Measurements from ENCODE around the gene CNTN5.

Gene CNTN5

DNA sequence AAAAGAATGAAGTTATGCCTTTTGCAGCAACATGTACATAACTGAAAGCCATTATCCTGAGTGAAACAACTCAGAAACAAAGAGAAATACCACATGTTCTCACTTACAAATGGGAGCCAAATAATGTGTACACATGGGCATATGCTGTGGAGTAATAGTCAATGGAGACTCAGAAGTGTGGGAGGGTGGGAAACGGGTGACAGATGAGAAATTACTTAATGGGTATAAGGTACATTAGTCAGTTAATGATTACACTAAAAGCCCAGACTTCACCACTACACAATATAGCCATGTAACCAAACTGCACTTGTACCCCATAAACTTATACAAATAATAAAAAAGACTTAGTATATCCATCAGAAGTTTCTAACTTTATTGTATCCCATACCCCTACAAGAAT is 992.3 kb downstream of the CNTN5 start:
- H3K4me1 Mint-ChIP-seq = no peaks in the 10 kb centered on the region
- ATAC-seq (no peak), DNase-seq (ENCODE audit: low spot score in 2 of 2) (no peak)
- H3K27ac Mint-ChIP-seq = no peak overlapping the region
- H3K4me3 Mint-ChIP-seq = no peak overlapping the region
- H3K36me3 Mint-ChIP-seq = no peaks in the 10 kb centered on the region
- H3K9me3 Mint-ChIP-seq = peaks cover 19% of the 10 kb centered on the region

DNA sequence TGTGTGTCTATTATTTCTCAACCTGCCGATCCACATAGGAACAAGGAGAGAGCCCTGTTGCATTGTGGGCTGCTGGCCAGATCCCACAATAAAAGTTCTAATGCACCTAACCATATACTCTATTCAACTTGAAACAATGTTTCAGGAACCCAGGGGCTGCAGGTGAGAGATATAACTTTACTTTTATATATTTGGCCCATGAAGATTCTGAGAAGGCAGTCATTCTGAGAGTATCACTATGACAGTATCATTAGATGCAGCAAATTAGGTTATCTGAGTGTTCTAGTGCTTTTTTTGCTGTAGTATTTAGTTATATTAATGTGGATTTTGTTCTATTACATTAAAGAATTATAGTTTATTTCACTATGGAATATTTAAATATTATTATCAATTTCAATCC is 1011.2 kb downstream of the CNTN5 start:
- DNase-seq (ENCODE audit: low spot score in 2 of 2) = no peak
- no peaks in the 10 kb centered on the region for H3K36me3 Mint-ChIP-seq
- H3K4me1 Mint-ChIP-seq = no peaks in the 10 kb centered on the region
- H3K27ac Mint-ChIP-seq = no peak overlapping the region
- no peak overlapping the region for H3K4me3 Mint-ChIP-seq
- no peak for ATAC-seq
- peaks cover 12% of the 10 kb centered on the region for H3K9me3 Mint-ChIP-seq

DNA sequence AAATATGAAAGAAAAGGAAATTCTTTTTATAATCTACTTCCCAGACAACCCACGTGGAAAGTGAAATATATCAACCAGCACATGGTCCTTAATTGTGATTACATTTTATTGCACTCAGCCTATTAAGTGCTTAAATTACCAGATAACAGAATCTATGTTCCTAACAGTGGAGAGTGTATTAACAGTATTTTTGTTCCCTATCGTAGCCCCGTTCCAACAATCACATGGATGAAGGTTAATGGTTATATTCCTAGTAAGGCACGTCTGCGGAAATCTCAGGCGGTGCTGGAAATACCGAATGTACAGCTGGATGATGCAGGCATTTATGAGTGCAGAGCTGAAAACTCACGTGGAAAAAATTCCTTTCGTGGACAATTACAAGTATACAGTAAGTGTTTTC is 1040.3 kb downstream of the CNTN5 start:
- Mint-ChIP-seq H3K9me3 (peaks cover 9% of the 10 kb centered on the region), H3K27ac (no peak overlapping the region), H3K36me3 (no peaks in the 10 kb centered on the region), H3K4me3 (no peak overlapping the region), H3K4me1 (no peaks in the 10 kb centered on the region)
- DNase-seq (ENCODE audit: low spot score in 2 of 2) = no peak
- ATAC-seq = no peak

DNA sequence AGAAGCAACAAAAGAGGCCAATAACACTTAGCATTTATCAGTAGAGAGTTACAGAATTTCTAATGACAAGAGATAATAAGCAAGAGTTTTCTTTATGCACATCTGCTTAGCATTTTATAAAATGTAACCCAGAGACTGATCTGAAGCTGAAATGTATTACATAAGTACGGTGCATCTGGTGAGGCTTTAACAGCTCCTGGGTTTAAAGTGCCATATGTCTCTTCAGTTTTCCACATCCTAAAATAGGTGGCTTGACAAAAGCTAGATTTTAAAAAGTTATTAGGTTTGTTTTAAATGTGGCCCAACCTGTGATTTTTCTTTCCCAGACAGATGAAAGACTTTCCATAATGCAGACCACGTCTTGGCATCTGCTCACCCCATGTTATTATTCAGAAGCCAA is 1045.7 kb downstream of the CNTN5 start:
- ATAC-seq = no peak
- no peak for DNase-seq (ENCODE audit: low spot score in 2 of 2)
- Mint-ChIP-seq H3K9me3 (peaks cover 10% of the 10 kb centered on the region), H3K4me3 (no peak overlapping the region), H3K36me3 (no peaks in the 10 kb centered on the region), H3K4me1 (no peaks in the 10 kb centered on the region), H3K27ac (no peak overlapping the region)

DNA sequence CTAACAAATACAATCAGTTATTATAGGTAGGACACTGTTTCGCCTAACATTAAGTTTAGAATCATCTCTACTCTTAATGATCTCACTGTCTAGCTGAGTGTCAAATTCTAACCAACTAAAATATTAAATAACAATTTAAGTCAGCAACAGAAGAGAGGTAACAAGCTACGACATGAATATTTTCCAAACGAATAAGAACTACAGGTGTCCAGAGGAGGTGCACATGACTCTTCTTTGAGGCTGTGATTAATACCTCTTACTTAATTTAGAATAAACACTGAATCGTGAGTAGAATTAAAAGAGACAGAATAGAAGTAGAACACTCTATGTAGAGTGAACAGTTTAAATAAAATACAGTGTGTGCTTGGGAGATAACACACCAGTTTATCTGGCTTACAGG is 1047.4 kb downstream of the CNTN5 start:
- Mint-ChIP-seq H3K4me1 (no peaks in the 10 kb centered on the region), H3K4me3 (no peak overlapping the region), H3K36me3 (no peaks in the 10 kb centered on the region), H3K9me3 (peaks cover 8% of the 10 kb centered on the region), H3K27ac (no peak overlapping the region)
- no peak for DNase-seq (ENCODE audit: low spot score in 2 of 2)
- no peak for ATAC-seq

DNA sequence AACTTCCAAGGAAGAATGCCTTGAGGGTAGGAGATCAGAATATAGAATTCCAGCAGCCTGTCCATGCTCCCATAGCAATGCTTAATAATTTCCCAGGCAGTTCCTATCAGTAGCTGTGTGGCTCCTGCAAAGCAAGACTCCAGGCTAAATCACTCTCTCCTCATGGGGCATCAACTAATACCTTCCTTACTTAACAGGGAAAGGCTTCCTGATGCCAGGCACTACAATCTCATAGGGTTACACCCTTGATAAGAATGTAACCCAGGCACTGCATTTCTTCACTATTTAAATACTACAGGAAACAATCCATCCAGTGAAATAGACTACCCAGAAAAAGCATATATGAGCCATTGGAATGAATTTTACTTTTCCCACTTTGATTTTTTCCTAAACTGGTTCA is 1051.4 kb downstream of the CNTN5 start:
- ATAC-seq (no peak), DNase-seq (ENCODE audit: low spot score in 2 of 2) (no peak)
- H3K4me3 Mint-ChIP-seq = no peak overlapping the region
- no peak overlapping the region for H3K27ac Mint-ChIP-seq
- no peaks in the 10 kb centered on the region for H3K36me3 Mint-ChIP-seq
- H3K9me3 Mint-ChIP-seq = peaks cover 11% of the 10 kb centered on the region
- no peaks in the 10 kb centered on the region for H3K4me1 Mint-ChIP-seq

DNA sequence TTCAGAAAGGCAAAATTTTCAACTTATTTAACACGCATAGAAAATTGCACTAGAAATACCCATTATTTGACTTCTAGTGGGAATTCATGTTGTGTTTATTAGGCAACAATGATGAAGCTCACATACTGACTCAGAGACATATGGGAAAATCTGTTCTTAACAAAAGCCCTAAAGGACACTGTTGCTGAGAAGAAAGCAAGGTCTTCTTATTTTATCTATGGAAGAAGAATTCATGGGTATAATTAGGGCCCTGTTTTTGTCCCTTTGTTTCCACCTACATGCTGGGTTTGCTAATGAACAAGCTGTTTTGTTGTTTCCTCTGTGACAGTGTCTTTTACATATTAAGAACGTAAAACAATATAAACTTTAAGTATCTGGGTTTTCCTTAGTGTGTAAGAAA is 1059.6 kb downstream of the CNTN5 start:
- no peak overlapping the region for H3K27ac Mint-ChIP-seq
- H3K9me3 Mint-ChIP-seq = peaks cover 17% of the 10 kb centered on the region
- H3K4me1 Mint-ChIP-seq = no peaks in the 10 kb centered on the region
- no peaks in the 10 kb centered on the region for H3K36me3 Mint-ChIP-seq
- DNase-seq (ENCODE audit: low spot score in 2 of 2) = no peak
- H3K4me3 Mint-ChIP-seq = no peak overlapping the region
- no peak for ATAC-seq

DNA sequence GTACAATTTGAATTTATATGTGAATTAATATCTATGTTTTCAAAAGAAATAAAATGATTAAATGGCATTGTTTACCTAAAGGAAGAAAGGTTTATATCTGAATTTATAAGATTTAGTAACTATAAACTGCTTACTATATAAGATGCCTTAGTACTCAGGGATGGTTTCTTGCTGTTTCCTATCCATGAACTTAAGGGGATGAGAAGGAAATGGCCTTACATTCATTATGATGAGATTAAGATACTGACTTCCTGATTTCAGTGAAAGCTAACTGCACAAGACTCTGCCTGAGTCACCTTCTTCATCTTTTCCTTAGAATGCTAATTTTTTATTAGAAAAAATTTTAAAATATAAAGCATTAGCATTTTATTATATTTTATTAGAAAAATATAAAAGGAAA is 1060.1 kb downstream of the CNTN5 start:
- H3K36me3 Mint-ChIP-seq = no peaks in the 10 kb centered on the region
- no peak overlapping the region for H3K27ac Mint-ChIP-seq
- peaks cover 17% of the 10 kb centered on the region for H3K9me3 Mint-ChIP-seq
- no peak overlapping the region for H3K4me3 Mint-ChIP-seq
- H3K4me1 Mint-ChIP-seq = no peaks in the 10 kb centered on the region
- DNase-seq (ENCODE audit: low spot score in 2 of 2) = no peak
- ATAC-seq = no peak

DNA sequence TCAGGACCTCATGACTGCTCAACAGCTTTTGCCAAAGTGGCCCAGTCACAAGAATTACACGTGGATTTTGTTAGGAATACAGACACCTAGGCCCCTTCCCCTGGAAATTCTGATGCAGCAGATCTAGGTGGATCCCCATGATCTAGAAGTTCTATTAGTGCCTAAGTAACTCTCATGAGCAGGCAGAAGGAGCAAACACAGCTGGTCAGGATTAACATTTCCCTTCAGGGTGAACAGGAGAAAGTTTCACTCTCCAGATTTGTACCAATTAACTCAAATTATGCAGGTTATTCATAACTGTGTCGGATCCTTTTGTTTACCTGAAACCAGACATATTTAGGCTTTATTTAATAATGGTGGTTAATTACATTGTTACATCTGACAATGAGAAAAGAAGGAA is 1072.9 kb downstream of the CNTN5 start:
- H3K4me3 Mint-ChIP-seq = no peak overlapping the region
- H3K9me3 Mint-ChIP-seq = peaks cover 23% of the 10 kb centered on the region
- H3K36me3 Mint-ChIP-seq = no peaks in the 10 kb centered on the region
- ATAC-seq = no peak
- H3K27ac Mint-ChIP-seq = no peak overlapping the region
- no peak for DNase-seq (ENCODE audit: low spot score in 2 of 2)
- H3K4me1 Mint-ChIP-seq = no peaks in the 10 kb centered on the region

DNA sequence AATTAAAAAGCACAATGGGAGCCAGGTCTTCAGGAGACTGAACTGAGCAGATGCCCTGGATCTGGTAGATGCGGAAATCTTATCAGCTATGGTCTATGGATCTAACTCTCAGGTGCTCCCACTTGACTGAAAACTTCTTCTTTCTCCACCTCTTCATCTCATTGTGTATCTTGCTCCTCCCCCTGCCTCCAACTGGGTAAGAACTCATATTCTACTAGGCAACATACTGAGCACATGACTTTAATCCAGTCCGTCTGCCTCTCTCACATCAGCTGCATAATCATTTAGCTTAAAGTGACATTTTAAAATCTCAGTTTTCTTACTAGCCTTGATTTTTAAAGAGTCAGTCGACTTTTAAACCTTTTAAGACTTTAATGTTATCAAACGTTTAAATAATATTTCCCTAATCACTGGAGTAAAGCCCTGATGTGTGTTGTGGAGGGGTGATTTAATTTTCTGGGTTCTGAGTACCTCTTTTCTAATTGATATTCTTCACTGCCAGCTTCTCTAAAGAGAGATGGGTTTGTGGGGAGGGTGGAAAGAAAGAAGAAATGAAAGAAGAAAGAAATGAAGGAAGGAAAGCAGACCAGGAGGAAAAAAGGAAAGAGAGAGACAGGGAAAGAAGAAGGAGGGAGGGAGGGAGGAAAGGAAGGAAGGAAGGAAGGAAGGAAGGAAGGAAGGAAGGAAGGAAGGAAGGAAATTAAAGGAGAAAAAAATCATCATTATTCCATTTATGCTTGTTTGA is 1073.5 kb downstream of the CNTN5 start:
- no peaks in the 10 kb centered on the region for H3K36me3 Mint-ChIP-seq
- peaks cover 24% of the 10 kb centered on the region for H3K9me3 Mint-ChIP-seq
- DNase-seq (ENCODE audit: low spot score in 2 of 2) (no peak), ATAC-seq (no peak)
- H3K4me3 Mint-ChIP-seq = no peak overlapping the region
- no peak overlapping the region for H3K27ac Mint-ChIP-seq
- H3K4me1 Mint-ChIP-seq = no peaks in the 10 kb centered on the region

DNA sequence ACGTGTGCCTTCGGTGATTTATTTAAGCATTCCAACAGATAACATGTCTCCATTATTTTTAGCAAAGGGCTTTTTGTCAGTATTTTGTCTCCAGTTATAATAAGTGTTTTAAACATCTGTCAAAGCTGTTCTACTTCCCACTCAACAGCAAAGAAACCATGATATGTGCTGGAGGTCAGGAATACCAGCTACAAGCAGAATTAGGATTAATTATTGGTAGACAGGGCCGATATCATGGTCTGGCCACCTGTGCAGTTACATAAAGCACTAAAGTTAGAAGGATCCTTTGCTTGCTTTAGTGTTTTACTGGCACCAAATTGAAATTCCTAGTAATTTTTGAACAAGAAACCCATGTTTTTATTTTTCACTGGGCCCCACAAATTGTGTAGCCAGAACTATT is 1075.1 kb downstream of the CNTN5 start:
- H3K27ac Mint-ChIP-seq = no peak overlapping the region
- no peaks in the 10 kb centered on the region for H3K36me3 Mint-ChIP-seq
- peaks cover 31% of the 10 kb centered on the region for H3K9me3 Mint-ChIP-seq
- no peak overlapping the region for H3K4me3 Mint-ChIP-seq
- DNase-seq (ENCODE audit: low spot score in 2 of 2) (no peak), ATAC-seq (no peak)
- H3K4me1 Mint-ChIP-seq = no peaks in the 10 kb centered on the region

DNA sequence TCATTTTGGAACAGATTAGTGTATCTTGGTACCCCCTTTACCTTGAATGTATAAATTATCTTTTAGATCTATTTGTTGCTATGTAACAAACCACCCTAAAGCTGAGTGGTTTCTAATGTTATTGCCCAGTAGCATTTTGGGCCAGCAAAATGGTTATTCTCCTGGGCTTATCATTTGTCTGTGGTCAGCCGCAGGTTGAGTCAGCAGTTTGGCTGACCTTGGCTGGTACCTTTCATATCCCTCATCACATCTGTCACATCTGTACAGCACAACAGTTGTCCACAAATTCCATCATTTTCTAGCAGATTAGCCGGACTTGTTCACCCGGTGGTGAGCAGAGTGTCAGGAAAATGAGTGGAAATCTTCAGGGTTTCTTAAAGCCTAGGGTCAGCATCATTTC is 1077.8 kb downstream of the CNTN5 start:
- Mint-ChIP-seq H3K9me3 (peaks cover 31% of the 10 kb centered on the region), H3K4me1 (no peaks in the 10 kb centered on the region), H3K27ac (no peak overlapping the region), H3K4me3 (no peak overlapping the region), H3K36me3 (no peaks in the 10 kb centered on the region)
- DNase-seq (ENCODE audit: low spot score in 2 of 2) (no peak), ATAC-seq (no peak)

DNA sequence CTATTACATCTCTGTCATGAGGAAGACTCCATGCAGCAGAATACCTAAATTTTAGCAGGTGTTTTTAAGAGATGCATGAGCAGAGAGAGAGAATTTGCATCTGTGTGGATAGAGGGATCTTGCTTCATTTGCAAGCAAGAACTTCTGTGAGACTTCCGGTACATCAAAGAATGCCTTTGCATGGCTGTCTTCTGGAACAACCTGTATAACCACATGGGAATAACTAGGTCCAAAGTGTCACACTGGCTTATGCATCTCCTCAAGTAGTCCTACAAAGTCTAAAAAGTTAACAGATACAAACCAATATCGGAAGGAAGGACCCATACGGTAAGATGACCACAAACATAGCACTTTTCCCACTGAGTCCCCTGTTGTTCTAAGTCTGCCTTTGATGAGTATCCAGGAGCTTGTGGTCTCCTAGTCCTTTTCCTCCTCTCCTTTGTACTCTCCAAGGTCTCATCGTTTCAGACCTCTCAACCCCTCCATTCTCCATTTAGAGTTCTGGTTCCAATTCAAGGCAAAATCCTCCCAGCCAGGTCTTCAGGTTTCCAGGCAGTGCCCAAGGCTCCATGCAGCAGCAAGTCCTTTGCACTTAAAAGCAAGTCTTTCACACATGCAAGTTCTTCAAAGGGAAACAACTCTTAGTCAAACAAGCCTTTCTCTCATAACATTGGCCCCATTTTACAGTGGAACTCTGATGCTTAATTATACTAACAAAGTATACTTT is 1084.7 kb downstream of the CNTN5 start:
- no peak for ATAC-seq
- Mint-ChIP-seq H3K36me3 (no peaks in the 10 kb centered on the region), H3K9me3 (peaks cover 22% of the 10 kb centered on the region), H3K27ac (no peak overlapping the region), H3K4me1 (no peaks in the 10 kb centered on the region), H3K4me3 (no peak overlapping the region)
- no peak for DNase-seq (ENCODE audit: low spot score in 2 of 2)

DNA sequence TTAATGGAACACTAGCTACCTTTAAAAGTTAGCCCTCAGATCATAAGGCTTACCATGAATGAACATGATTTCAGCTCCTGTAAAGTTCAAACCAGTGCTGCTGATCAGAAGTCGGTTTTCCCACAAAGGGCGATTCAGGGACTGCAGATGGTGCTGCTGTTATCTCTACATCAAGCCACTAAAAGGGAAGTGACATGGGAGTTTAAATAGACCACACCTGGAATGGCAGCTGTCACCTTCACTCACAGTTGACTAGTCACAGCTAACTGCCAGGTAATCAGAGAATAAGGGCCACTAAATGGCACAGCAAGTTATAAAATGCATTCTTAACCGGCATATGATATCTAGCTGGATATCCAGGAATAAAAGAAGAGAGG is 1085.2 kb downstream of the CNTN5 start:
- Mint-ChIP-seq H3K27ac (no peak overlapping the region), H3K4me3 (no peak overlapping the region), H3K9me3 (peaks cover 22% of the 10 kb centered on the region), H3K36me3 (no peaks in the 10 kb centered on the region), H3K4me1 (no peaks in the 10 kb centered on the region)
- DNase-seq (ENCODE audit: low spot score in 2 of 2) = no peak
- ATAC-seq = no peak

DNA sequence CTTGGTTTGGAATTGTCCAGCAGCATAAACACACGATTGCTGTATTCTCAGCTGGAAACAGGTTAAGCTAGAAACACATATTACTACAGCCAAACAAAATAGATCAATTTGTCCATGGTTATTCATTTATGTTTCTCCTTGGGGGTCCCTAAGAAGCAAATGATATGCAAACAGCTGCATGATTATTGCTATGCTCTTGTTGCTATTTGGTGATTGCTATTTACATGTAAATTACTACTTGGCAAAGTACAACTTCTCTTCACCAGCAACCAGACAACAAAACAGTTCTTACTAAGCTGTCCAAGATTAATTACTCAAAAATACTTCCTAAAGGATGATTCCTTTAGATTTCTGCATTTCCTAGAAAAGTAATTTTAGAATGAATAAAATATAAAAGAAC is 1098.4 kb downstream of the CNTN5 start:
- H3K27ac Mint-ChIP-seq = no peak overlapping the region
- H3K4me1 Mint-ChIP-seq = no peaks in the 10 kb centered on the region
- DNase-seq (ENCODE audit: low spot score in 2 of 2) (no peak), ATAC-seq (no peak)
- H3K36me3 Mint-ChIP-seq = no peaks in the 10 kb centered on the region
- H3K9me3 Mint-ChIP-seq = peaks cover 36% of the 10 kb centered on the region
- H3K4me3 Mint-ChIP-seq = no peak overlapping the region

DNA sequence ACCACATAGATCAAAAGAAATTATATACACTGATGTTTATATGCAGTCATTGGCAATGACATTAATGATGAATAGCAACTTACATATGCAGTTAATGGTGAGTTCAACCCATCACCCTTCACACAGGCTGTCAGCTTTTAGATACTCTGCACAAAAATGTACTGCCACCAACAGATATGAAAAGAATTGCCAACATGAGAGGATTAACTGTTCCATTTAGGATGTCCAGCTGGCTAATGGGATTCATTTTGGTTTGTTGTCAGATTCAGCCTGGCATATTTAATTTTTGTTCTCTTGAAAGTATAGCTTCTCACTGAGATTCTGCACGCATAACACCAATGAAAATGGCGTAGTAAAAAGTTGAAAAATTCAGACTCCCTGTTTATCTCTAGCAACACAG is 1112.4 kb downstream of the CNTN5 start:
- ATAC-seq (no peak), DNase-seq (ENCODE audit: low spot score in 2 of 2) (no peak)
- Mint-ChIP-seq H3K36me3 (no peaks in the 10 kb centered on the region), H3K27ac (no peak overlapping the region), H3K4me3 (no peak overlapping the region), H3K4me1 (no peaks in the 10 kb centered on the region), H3K9me3 (peaks cover 21% of the 10 kb centered on the region)
